H9 (cell line): ENCODE results near the gene ADTRP. TPM values are rescaled to one million over a fixed set of nuclear protein-coding genes. Genes with fewer than 3 reads are reported as not detected.

Experiments
- DNase-seq: peaks from one replicate; pipeline ENCODE4 v3.0.0-alpha.2; 2017
- H2AFZ ChIP-seq: one replicate; pipeline ENCODE4 v1.6.1; 2013; ENCODE audit warnings: mild to moderate bottlenecking, low read length, control low read depth, moderate library complexity
- H2AK5ac ChIP-seq: 2 replicates; pipeline ENCODE4 v1.6.1; 2013; ENCODE audit warnings: low read length, control low read depth, mixed read lengths; ENCODE audit not compliant: insufficient read length
- H2BK120ac ChIP-seq: one replicate; pipeline ENCODE4 v1.6.1; 2013; ENCODE audit warnings: low read depth, mild to moderate bottlenecking, low read length, control low read depth, inconsistent platforms; ENCODE audit not compliant: poor library complexity, severe bottlenecking
- H2BK12ac ChIP-seq: 2 replicates; pipeline ENCODE4 v1.6.1; 2013; ENCODE audit warnings: low read length, control low read depth, mixed read lengths, low read depth; ENCODE audit not compliant: insufficient read length
- H2BK15ac ChIP-seq: 2 replicates; pipeline ENCODE4 v1.6.1; 2013; ENCODE audit warnings: low read depth, low read length, control low read depth
- H2BK20ac ChIP-seq: one replicate; pipeline ENCODE4 v1.6.1; 2013; ENCODE audit warnings: low read depth, mild to moderate bottlenecking, low read length, control low read depth, inconsistent platforms; ENCODE audit not compliant: poor library complexity, severe bottlenecking
- H2BK5ac ChIP-seq: 2 replicates; pipeline ENCODE4 v1.6.1; 2013; ENCODE audit warnings: low read length, control low read depth, mixed read lengths; ENCODE audit not compliant: insufficient read length
- H3K14ac ChIP-seq: 2 replicates; pipeline ENCODE4 v1.6.1; 2013; ENCODE audit warnings: low read length, control low read depth; ENCODE audit not compliant: insufficient read depth
- H3K18ac ChIP-seq: 2 replicates; pipeline ENCODE4 v1.6.1; 2013; ENCODE audit warnings: low read depth, mild to moderate bottlenecking, mixed read lengths, low read length, control low read depth; ENCODE audit not compliant: insufficient read length
- H3K23ac ChIP-seq: 2 replicates; pipeline ENCODE4 v1.6.1; 2013; ENCODE audit warnings: low read length, control low read depth, mixed read lengths, low read depth; ENCODE audit not compliant: insufficient read length
- H3K23me2 ChIP-seq: 2 replicates; pipeline ENCODE4 v1.6.1; 2013; ENCODE audit warnings: low read depth, mild to moderate bottlenecking, mixed read lengths, low read length, control low read depth; ENCODE audit not compliant: insufficient read length, poor library complexity, severe bottlenecking
- H3K27ac ChIP-seq: 2 replicates; pipeline ENCODE4 v1.5.1; 2013; ENCODE audit warnings: low read length, control low read depth, mixed read lengths, low read depth; ENCODE audit not compliant: insufficient read length
- H3K27me3 ChIP-seq: 2 replicates; pipeline ENCODE4 v1.6.1; 2013; ENCODE audit warnings: low read length, control low read depth, inconsistent platforms; ENCODE audit not compliant: insufficient read depth
- H3K4ac ChIP-seq: 2 replicates; pipeline ENCODE4 v1.6.1; 2013; ENCODE audit warnings: low read depth, mild to moderate bottlenecking, control low read depth, inconsistent platforms, low read length, moderate library complexity
- H3K4me1 ChIP-seq: 2 replicates; pipeline ENCODE4 v1.6.1; 2013; ENCODE audit warnings: low read length, control low read depth, inconsistent platforms; ENCODE audit not compliant: insufficient read depth
- H3K4me2 ChIP-seq: 2 replicates; pipeline ENCODE4 v1.6.1; 2013; ENCODE audit warnings: low read length, control low read depth, mixed read lengths; ENCODE audit not compliant: insufficient read length, insufficient read depth
- H3K56ac ChIP-seq: 2 replicates; pipeline ENCODE4 v1.6.1; 2013; ENCODE audit warnings: low read depth, mild to moderate bottlenecking, mixed read lengths, low read length, control low read depth; ENCODE audit not compliant: insufficient read length
- H3K79me1 ChIP-seq: 2 replicates; pipeline ENCODE4 v1.6.1; 2013; ENCODE audit warnings: low read depth, mild to moderate bottlenecking, moderate library complexity, low read length, control low read depth, inconsistent platforms; ENCODE audit not compliant: insufficient read depth, poor library complexity, severe bottlenecking
- H3K79me2 ChIP-seq: 2 replicates; pipeline ENCODE4 v1.6.1; 2013; ENCODE audit warnings: low read length, control low read depth, inconsistent platforms; ENCODE audit not compliant: insufficient read depth
- H3K9ac ChIP-seq: 2 replicates; pipeline ENCODE4 v1.6.1; 2013; ENCODE audit warnings: low read length, control low read depth, mixed read lengths; ENCODE audit not compliant: insufficient read length; ENCODE audit errors: extremely low read depth
- H3K9me3 ChIP-seq: one replicate; pipeline ENCODE4 v1.6.1; 2013; ENCODE audit warnings: low read depth, low read length, inconsistent platforms; ENCODE audit not compliant: control insufficient read depth
- H3T11ph ChIP-seq: one replicate; pipeline ENCODE4 v1.6.1; 2013; ENCODE audit warnings: mild to moderate bottlenecking, low read length, control low read depth, inconsistent platforms
- H4K20me1 ChIP-seq: one replicate; pipeline ENCODE4 v1.6.1; 2013; ENCODE audit not compliant: control insufficient read depth, insufficient read length, insufficient read depth
- H4K5ac ChIP-seq: 2 replicates; pipeline ENCODE4 v1.6.1; 2013; ENCODE audit warnings: low read depth, mild to moderate bottlenecking, mixed read lengths, low read length, control low read depth; ENCODE audit not compliant: insufficient read length
- H4K8ac ChIP-seq: replicated peaks from 2 replicates; pipeline ENCODE4 v1.6.1; 2013; ENCODE audit warnings: low read length, control low read depth, mixed read lengths, low read depth; ENCODE audit not compliant: insufficient read length
- H4K91ac ChIP-seq: 2 replicates; pipeline ENCODE4 v1.6.1; 2013; ENCODE audit warnings: low read depth, mild to moderate bottlenecking, moderate library complexity, mixed read lengths, low read length, control low read depth; ENCODE audit not compliant: insufficient read length
- H3K27ac Mint-ChIP-seq, 3 experiments: 2 replicates in 2 of 3; 3 replicates in 1 of 3; pipeline ENCODE4 v1.8.0; 2020 to 2021; ENCODE audit warnings: mixed read lengths in 3 of 3, mild to moderate bottlenecking in 1 of 3, moderate library complexity in 1 of 3
- H3K27me3 Mint-ChIP-seq: 2 replicates; pipeline ENCODE4 v1.8.0; 2021; ENCODE audit warnings: low read depth, mild to moderate bottlenecking, moderate library complexity, mixed read lengths
- H3K36me3 Mint-ChIP-seq, 3 experiments: 2 replicates in 2 of 3; 3 replicates in 1 of 3; pipeline ENCODE4 v1.8.0; 2020 to 2021; ENCODE audit warnings: low read depth in 3 of 3, mixed read lengths in 3 of 3; ENCODE audit not compliant: insufficient read depth in 1 of 3
- H3K4me1 Mint-ChIP-seq, 2 experiments: 2 replicates each; pipeline ENCODE4 v1.8.0; 2020; ENCODE audit warnings: mixed read lengths in 2 of 2
- H3K4me3 Mint-ChIP-seq, 2 experiments: 2 replicates in 1 of 2; 3 replicates in 1 of 2; pipeline ENCODE4 v1.8.0; 2020 to 2021; ENCODE audit warnings: mild to moderate bottlenecking in 2 of 2, mixed read lengths in 2 of 2, moderate library complexity in 1 of 2
- H3K9me3 Mint-ChIP-seq, 2 experiments: 2 replicates in 1 of 2; 3 replicates in 1 of 2; pipeline ENCODE4 v1.8.0; 2020; ENCODE audit warnings: mild to moderate bottlenecking in 2 of 2, mixed read lengths in 2 of 2, moderate library complexity in 1 of 2
- CTCF ChIP-seq: fragments of 200-600 bp; sonication (generic); conservative IDR thresholded peaks from 3 replicates; pipeline ENCODE4 v1.8.0; 2021; ENCODE audit warnings: antibody characterized with exemption, mild to moderate bottlenecking
- WGBS: extraction: QIAGEN DNeasy Blood & Tissue Kit; methylation state at CpG from one replicate; pipeline ENCODE4 v1.1.7; 2013; ENCODE audit warnings: missing lambda C conversion rate, low lambda C conversion rate, mixed read lengths; ENCODE audit not compliant: insufficient read length; ENCODE audit errors: extremely low coverage; 5-methylcytosine and 5-hydroxymethylcytosine counted together
- total RNA-seq: library from RNA; stranded (reverse); gene quantifications from 2 replicates; pipeline ENCODE4 v1.2.1, GENCODE V29; 2021

Gene ADTRP
- total RNA-seq, 1 experiment from 2014 or later = not detected

- no peak overlapping the region for H2BK20ac ChIP-seq
- peak; percentile 66 for TF ChIP-seq CTCF
- H3K14ac ChIP-seq = no peak overlapping the region
- H3K23ac ChIP-seq = no peak overlapping the region
- peaks cover 7 to 13% of the 10 kb centered on the region in 2 experiments; a peak in 3 of 5 replicates for H3K9me3 Mint-ChIP-seq
- no peaks in the 10 kb centered on the region for H3K4me1 ChIP-seq
- H3K79me2 ChIP-seq = no peaks in the 10 kb centered on the region
- no peak overlapping the region for H2BK5ac ChIP-seq
- H4K8ac ChIP-seq = no peak overlapping the region
- H3K18ac ChIP-seq = no peak overlapping the region
- H3K56ac ChIP-seq = no peak overlapping the region
- H3T11ph ChIP-seq = no peak overlapping the region
- no peak overlapping the region for H4K91ac ChIP-seq
- H3K27ac Mint-ChIP-seq = no peak overlapping the region
- H2BK12ac ChIP-seq = no peak overlapping the region
- H2AFZ ChIP-seq = no peak overlapping the region
- no peak overlapping the region for H2BK120ac ChIP-seq
- H2AK5ac ChIP-seq = no peak overlapping the region
- no peak overlapping the region for H2BK15ac ChIP-seq
- no peak overlapping the region for H4K5ac ChIP-seq
- no peaks in the 10 kb centered on the region for H4K20me1 ChIP-seq
- H3K23me2 ChIP-seq = no peaks in the 10 kb centered on the region
- WGBS = no CpG with 5 or more reads among the region's 2 CpGs
- H3K4ac ChIP-seq = no peak overlapping the region
- H3K9ac ChIP-seq = no peak overlapping the region
- no peaks in the 10 kb centered on the region for H3K27me3 Mint-ChIP-seq
- no peaks in the 10 kb centered on the region for H3K79me1 ChIP-seq
- no peak overlapping the region for H3K4me2 ChIP-seq
- H3K27ac ChIP-seq = no peak overlapping the region
- no peaks in the 10 kb centered on the region for H3K9me3 ChIP-seq
- H3K4me1 Mint-ChIP-seq = no peaks in the 10 kb centered on the region; a peak in 1 of 4 replicates
- no peak for DNase-seq
- peaks cover 0 to 12% (median 5%) of the 10 kb centered on the region in 3 experiments; a peak in 4 of 7 replicates for H3K36me3 Mint-ChIP-seq
- no peaks in the 10 kb centered on the region for H3K27me3 ChIP-seq
- no peak overlapping the region for H3K4me3 Mint-ChIP-seq
Observed at GRCh38 chr6:11700118-11700718, 78.4 kb downstream of the ADTRP start.
